GM12864 (cell line): ENCODE results near the gene LRRC17.

ENCODE experiments used
- DNase-seq: peaks from one replicate; pipeline ENCODE4 v3.0.0-alpha.2; 2011; ENCODE audit warnings: low read depth
- H3K4me3 ChIP-seq: 2 replicates; pipeline ENCODE4 v1.5.1; 2011; ENCODE audit warnings: mild to moderate bottlenecking, low read depth, low read length, control low read depth
- TF ChIP-seq, protein P1 (sequence below): IDR thresholded peaks from 2 replicates; pipeline ENCODE4 v1.5.1; 2011; ENCODE audit warnings: low read depth, mild to moderate bottlenecking, moderate library complexity, low read length, control low read depth, inconsistent platforms; ENCODE audit errors: missing control alignments

The LRRC17 gene

DNA sequence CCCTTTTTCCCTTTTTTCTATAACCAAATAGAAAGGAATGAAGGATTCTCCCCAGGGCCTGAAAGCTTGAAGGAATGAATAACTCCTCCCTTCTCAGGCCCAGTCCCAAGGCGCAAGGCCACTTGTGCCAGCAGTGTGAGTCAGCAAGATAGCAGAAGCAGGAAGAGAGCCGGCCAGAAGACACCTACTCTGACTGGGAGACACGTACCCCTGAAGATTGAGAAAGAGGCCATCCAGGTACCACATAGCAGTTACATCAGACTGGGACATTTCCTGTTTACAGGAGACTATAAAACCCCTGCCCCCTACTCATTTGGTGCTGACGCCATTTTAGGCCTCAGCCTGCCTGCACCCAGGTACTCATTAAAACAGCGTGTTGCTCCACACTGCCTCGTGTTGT, 65.5 kb downstream of the LRRC17 start:
- no peak overlapping the region for H3K4me3 ChIP-seq
- TF ChIP-seq, protein P1, sequence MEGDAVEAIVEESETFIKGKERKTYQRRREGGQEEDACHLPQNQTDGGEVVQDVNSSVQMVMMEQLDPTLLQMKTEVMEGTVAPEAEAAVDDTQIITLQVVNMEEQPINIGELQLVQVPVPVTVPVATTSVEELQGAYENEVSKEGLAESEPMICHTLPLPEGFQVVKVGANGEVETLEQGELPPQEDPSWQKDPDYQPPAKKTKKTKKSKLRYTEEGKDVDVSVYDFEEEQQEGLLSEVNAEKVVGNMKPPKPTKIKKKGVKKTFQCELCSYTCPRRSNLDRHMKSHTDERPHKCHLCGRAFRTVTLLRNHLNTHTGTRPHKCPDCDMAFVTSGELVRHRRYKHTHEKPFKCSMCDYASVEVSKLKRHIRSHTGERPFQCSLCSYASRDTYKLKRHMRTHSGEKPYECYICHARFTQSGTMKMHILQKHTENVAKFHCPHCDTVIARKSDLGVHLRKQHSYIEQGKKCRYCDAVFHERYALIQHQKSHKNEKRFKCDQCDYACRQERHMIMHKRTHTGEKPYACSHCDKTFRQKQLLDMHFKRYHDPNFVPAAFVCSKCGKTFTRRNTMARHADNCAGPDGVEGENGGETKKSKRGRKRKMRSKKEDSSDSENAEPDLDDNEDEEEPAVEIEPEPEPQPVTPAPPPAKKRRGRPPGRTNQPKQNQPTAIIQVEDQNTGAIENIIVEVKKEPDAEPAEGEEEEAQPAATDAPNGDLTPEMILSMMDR: no peak
- no peak for DNase-seq

DNA sequence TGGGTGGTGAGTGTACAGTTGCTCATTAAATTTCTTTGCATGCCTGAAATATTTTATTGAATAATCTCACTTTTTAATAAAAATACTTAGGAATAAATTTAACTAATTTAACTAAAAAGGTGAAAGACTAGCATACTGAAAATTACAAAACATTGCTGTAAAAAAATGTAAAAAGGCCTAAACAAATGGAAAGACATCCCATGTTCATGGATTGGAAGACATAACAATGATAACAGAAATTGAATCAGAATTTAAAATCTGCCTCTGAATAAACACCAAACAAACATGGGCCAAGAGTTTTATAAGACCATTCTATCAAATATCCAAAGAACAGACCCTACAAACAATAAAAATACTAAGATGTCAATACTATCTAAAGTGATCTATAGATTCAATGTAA, 66.9 kb downstream of the LRRC17 start:
- TF ChIP-seq, protein P1: no peak
- no peak overlapping the region for H3K4me3 ChIP-seq
- DNase-seq: no peak

DNA sequence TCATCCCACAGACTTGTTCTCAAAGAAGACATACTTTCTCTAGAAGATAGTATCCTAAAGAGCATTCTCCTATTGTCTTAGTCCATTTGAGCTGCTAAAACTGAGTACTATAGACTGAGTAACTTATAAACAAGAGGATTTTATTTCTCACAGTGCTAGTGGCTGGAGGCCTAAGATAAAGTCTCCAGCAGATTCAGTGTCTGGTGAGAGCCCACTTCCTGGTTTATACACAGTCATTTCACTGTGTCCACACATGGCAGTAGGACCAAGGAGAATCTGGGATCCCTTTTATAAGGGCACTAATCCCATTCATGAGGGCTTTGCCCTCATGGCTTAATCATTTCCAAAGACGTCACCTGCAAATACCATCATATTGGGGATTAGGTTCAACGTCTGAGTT, 68.7 kb downstream of the LRRC17 start:
- H3K4me3 ChIP-seq: no peak overlapping the region
- TF ChIP-seq, protein P1: no peak
- no peak for DNase-seq

DNA sequence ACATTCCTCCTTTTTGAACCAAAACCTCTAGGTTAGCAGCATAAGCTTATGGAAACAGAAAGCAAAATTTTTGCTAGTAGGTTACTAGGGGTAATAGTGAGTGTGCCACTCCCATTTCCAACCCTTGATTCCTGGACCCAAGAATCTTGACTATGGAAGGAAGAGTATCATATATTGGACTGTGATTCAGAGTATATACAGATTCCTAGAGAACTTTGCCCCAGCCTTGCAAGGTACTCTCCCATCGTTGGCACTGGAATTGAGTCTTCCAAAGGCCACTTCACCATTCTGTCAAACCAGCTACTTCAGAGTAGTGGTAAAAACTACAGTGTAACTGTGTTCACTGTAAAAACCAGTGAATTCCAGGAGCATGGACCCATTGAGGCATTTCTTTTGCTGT, 69.4 kb downstream of the LRRC17 start:
- H3K4me3 ChIP-seq: no peak overlapping the region
- TF ChIP-seq, protein P1: no peak
- DNase-seq: no peak

DNA sequence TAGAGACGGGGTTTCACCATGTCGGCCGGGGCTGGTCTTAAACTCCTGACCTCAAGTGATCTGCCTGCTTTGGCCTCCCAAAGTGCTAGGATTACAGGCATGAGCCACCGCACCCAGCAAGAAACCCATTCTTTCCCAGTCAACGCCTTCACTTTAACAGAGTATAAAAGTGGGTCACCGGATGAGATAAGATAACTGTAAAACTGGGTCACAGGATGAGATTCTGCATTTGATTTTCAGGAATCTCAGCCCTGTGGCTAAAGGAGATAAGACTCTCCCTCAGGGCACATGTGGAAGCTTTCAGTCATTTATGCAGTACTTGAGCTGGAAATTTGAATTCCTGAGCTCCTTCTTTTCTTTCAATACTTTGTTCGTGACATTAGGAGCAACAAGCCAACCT, 70.8 kb downstream of the LRRC17 start:
- TF ChIP-seq, protein P1: no peak
- no peak for DNase-seq
- no peak overlapping the region for H3K4me3 ChIP-seq

DNA sequence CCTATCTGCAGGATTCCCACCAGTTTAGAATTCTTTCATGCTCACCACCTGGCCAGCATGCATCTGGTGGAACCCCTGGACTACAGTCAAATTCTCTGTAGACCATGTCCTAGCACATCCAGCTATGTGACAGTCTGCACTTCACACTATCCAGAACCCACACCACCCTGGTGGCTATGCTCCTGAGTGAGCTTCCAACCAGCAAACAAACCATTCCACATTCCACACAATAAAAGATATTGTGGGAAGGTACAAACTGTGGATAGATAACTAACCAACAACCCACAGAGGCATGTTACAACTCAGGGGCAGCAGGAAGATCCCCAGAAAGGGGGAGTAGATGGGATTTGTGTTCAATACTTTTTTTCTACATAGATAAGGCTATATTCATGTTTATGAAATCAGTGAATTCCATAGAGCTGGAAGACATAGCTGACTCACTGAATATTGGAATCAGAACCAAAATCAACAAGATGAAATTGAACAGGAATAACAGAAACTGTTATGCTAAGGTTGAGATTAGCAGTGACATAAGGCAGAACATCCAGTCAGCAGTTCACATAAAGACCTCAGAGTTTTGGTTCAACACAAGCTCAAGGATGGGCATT, 72.5 kb downstream of the LRRC17 start:
- DNase-seq: no peak
- TF ChIP-seq, protein P1: no peak
- H3K4me3 ChIP-seq: no peak overlapping the region

DNA sequence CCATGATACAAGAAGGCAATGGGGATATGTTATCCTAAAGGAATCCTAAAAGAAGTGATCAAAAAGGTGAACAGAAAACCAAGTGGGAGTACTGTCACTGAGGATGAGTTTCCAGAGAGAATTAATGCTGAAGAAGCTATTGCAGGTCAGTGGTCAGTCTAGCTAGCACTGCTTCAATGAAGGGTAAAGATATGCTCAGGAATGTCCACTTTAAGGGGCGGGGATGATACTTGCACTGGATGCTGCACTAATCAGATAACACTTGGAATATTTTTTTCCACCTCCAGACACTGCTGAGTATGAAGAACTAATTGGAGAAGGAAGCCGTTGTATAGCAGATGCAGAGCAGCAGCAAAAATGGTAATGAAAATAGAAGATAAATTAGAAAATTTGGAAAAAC, 75.3 kb downstream of the LRRC17 start:
- TF ChIP-seq, protein P1: no peak
- no peak overlapping the region for H3K4me3 ChIP-seq
- no peak for DNase-seq
